ENCODE measurements around the gene NCKAP5. TPM values are rescaled to one million over a fixed set of nuclear protein-coding genes. Genes with fewer than 3 reads are reported as not detected.

Gene NCKAP5
- total and polyA plus RNA-seq, 2 of the 13 experiments (the other 11 are each of a cell fraction or from before 2014, with no cell fraction given), result 0.01 TPM; not detected in 1

DNA sequence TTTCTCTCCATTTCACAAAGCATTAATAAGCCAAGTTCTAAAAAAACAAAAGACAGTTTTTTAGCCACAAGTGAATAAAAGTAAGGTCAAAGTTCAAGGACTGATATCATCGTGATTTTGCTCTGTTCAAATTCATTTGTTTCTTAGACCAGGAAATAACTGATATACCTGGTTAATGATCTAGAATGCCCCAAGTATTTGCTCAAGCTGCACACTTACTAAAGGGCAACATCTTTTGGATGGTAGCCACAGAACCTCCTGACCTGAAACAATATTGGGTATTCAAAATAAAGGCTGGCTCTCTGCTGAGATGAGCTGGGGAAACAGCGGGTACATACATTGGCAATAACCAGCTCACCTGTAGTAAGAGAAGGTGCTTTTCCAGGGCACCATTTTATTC, 583.5 kb downstream of the NCKAP5 start:
- H3K79me2 ChIP-seq (ENCODE audit: insufficient read depth, low read length), result no peaks in the 10 kb centered on the region
- DNase-seq (ENCODE audit: low spot score) (no peak), FAIRE-seq (no peak), ATAC-seq (no peak)
- H3K36me3 ChIP-seq (replicated peaks in 1 of 2; ENCODE audit: control insufficient read depth in 1 of 2, insufficient read depth in 2 of 2, low read length in 2 of 2), result no peaks in the 10 kb centered on the region
- H3K4me3 ChIP-seq (replicated peaks in 1 of 3; ENCODE audit: insufficient read depth in 1 of 3, low read depth in 2 of 3, low read length in 3 of 3), result no peak overlapping the region
- TF ChIP-seq ZBTB38 (CRISPR knock-in tag; IDR thresholded peaks at IDR 0.05), result no peak
- TF ChIP-seq PHF21A (CRISPR knock-in tag; IDR thresholded peaks at IDR 0.05), result no peak
- TF ChIP-seq, protein P1, sequence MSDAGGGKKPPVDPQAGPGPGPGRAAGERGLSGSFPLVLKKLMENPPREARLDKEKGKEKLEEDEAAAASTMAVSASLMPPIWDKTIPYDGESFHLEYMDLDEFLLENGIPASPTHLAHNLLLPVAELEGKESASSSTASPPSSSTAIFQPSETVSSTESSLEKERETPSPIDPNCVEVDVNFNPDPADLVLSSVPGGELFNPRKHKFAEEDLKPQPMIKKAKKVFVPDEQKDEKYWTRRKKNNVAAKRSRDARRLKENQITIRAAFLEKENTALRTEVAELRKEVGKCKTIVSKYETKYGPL (CRISPR knock-in tag; IDR thresholded peaks at IDR 0.05), result no peak
- TF ChIP-seq, protein P2, sequence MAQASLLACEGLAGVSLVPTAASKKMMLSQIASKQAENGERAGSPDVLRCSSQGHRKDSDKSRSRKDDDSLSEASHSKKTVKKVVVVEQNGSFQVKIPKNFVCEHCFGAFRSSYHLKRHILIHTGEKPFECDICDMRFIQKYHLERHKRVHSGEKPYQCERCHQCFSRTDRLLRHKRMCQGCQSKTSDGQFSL (CRISPR knock-in tag; IDR thresholded peaks at IDR 0.05), result no peak
- TF ChIP-seq, protein P3, sequence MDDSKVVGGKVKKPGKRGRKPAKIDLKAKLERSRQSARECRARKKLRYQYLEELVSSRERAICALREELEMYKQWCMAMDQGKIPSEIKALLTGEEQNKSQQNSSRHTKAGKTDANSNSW (CRISPR knock-in tag; IDR thresholded peaks at IDR 0.05; ENCODE audit: borderline replicate concordance), result no peak
- no peak for TF ChIP-seq ISX (CRISPR knock-in tag; conservative IDR thresholded peaks at IDR 0.05)
- TF ChIP-seq CHD2 (IDR thresholded peaks at IDR 0.05; ENCODE audit: low read depth, low read length), result no peak
- no peak for TF ChIP-seq MATR3 (CRISPR knock-in tag; IDR thresholded peaks at IDR 0.05)
- TF ChIP-seq, protein P4, sequence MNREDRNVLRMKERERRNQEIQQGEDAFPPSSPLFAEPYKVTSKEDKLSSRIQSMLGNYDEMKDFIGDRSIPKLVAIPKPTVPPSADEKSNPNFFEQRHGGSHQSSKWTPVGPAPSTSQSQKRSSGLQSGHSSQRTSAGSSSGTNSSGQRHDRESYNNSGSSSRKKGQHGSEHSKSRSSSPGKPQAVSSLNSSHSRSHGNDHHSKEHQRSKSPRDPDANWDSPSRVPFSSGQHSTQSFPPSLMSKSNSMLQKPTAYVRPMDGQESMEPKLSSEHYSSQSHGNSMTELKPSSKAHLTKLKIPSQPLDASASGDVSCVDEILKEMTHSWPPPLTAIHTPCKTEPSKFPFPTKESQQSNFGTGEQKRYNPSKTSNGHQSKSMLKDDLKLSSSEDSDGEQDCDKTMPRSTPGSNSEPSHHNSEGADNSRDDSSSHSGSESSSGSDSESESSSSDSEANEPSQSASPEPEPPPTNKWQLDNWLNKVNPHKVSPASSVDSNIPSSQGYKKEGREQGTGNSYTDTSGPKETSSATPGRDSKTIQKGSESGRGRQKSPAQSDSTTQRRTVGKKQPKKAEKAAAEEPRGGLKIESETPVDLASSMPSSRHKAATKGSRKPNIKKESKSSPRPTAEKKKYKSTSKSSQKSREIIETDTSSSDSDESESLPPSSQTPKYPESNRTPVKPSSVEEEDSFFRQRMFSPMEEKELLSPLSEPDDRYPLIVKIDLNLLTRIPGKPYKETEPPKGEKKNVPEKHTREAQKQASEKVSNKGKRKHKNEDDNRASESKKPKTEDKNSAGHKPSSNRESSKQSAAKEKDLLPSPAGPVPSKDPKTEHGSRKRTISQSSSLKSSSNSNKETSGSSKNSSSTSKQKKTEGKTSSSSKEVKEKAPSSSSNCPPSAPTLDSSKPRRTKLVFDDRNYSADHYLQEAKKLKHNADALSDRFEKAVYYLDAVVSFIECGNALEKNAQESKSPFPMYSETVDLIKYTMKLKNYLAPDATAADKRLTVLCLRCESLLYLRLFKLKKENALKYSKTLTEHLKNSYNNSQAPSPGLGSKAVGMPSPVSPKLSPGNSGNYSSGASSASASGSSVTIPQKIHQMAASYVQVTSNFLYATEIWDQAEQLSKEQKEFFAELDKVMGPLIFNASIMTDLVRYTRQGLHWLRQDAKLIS (CRISPR knock-in tag; IDR thresholded peaks at IDR 0.05), result no peak
- no peak for TF ChIP-seq ATRX (CRISPR knock-in tag; IDR thresholded peaks at IDR 0.05; ENCODE audit: borderline replicate concordance)
- no peak for TF ChIP-seq MTF1 (CRISPR knock-in tag; IDR thresholded peaks at IDR 0.05)
- no peak for TF ChIP-seq ZNF160 (CRISPR knock-in tag; IDR thresholded peaks at IDR 0.05)
- no peak for TF ChIP-seq ZNF629 (CRISPR knock-in tag; conservative IDR thresholded peaks at IDR 0.05)
- TF ChIP-seq SRSF4 (IDR thresholded peaks at IDR 0.05; ENCODE audit: low read depth, low read length, poor library complexity, severe bottlenecking), result no peak
- 20% methylated on average over 2 of the region's 2 CpGs for WGBS (ENCODE audit: low lambda C conversion rate)
- H2AFZ ChIP-seq (ENCODE audit: low read length), result no peak overlapping the region
- in situ Hi-C loops (cut with HindIII; ENCODE audit: extremely low pct_ligation_motif_present, low pct_unique_long_range_greater_than_20kb), result no loop called here
- no peaks in the 10 kb centered on the region for H3K4me1 ChIP-seq (ENCODE audit: insufficient read depth, low read length)
- no peaks in the 10 kb centered on the region for H3K27me3 ChIP-seq (ENCODE audit: control insufficient read depth in 1 of 2, insufficient read depth in 2 of 2, low read length in 2 of 2)
- POLR2A ChIA-PET, result no interaction called here
- H3K9ac ChIP-seq (ENCODE audit: insufficient read depth, low read depth, low read length), result no peak overlapping the region
- H3K4me2 ChIP-seq (ENCODE audit: low read depth, low read length), result no peak overlapping the region
- H4K20me1 ChIP-seq (ENCODE audit: insufficient read depth, low read length), result no peaks in the 10 kb centered on the region
- peaks cover 29% of the 10 kb centered on the region for H3K9me3 ChIP-seq (ENCODE audit: low read length)
- no peak overlapping the region for H3K27ac ChIP-seq (ENCODE audit: extremely low read length, insufficient read depth, low read length)
- CTCF ChIA-PET (ENCODE audit: low intra/inter-chr PET ratio, low total read pairs), result no interaction called here
- intact Hi-C loops (cut with micrococcal nuclease; ENCODE audit: unreplicated experiment), result no loop called here
- no TSS peak for BruUV-seq (replicated peaks)

All from HepG2 (cell line).